ENCODE results near the gene NTSR1. TPM values are rescaled to one million over a fixed set of nuclear protein-coding genes. Genes with fewer than 3 reads are reported as not detected.

NTSR1 gene
- total and polyA plus RNA-seq, 2 of the 8 experiments (the other 6 are each of a cell fraction or from before 2014, with no cell fraction given) = 0.53 to 0.89 TPM

DNA sequence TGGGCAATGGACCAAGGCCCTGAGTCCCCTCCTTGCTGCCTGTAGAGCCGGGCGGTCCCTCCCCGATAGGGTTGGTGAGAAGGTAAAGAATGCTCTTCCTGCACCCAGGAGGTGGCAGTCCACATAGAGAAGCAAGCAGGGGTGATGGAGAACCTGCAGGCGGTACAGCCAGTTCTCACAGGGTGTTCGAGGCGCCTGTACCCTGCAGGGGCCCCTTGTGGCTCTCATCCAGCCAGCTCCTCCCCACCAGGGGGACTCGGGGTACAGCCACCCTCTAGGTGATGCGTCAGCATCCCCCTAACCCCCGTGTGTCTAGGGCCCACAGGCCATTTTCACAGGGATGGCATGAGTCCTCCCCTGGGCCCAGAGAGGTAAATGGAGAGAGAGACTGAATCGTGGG, 103.1 kb downstream of the NTSR1 start:
- Histone ChIP-seq H2BK12ac (ENCODE audit: low read depth, low read length) (no peak overlapping the region), H3K23ac (ENCODE audit: insufficient read length) (no peak overlapping the region), H2BK5ac (ENCODE audit: low read depth, low read length) (no peak overlapping the region), H4K91ac (replicated peaks; ENCODE audit: insufficient read length, low read length) (no peak overlapping the region), H3K36me3 (ENCODE audit: control insufficient read depth in 2 of 4, insufficient read depth in 4 of 4, low read length in 3 of 4) (peaks cover 0 to 20% (median 9%) of the 10 kb centered on the region in 4 experiments; a peak in 4 of 8 replicates), H3K79me2 (ENCODE audit: control insufficient read depth in 1 of 2, insufficient read depth in 2 of 2, low read length in 2 of 2) (no peaks in the 10 kb centered on the region), H3K9me3 (ENCODE audit: insufficient read depth in 2 of 2, low read depth in 1 of 2, low read length in 1 of 2) (no peaks in the 10 kb centered on the region), H3K23me2 (ENCODE audit: low read depth, low read length) (peaks cover 11% of the 10 kb centered on the region), H3K4me1 (replicated peaks in 1 of 4; ENCODE audit: control insufficient read depth in 3 of 4, insufficient read depth in 4 of 4, low read length in 3 of 4) (peaks cover 0 to 13% (median 8%) of the 10 kb centered on the region in 4 experiments; a peak in 5 of 7 replicates), H4K8ac (ENCODE audit: extremely low read depth, insufficient read depth, low read length) (no peak overlapping the region), H3K56ac (replicated peaks; ENCODE audit: insufficient read length, low read depth, low read length) (no peak overlapping the region), H3K79me1 (ENCODE audit: low read depth, low read length) (no peaks in the 10 kb centered on the region), H2BK20ac (ENCODE audit: low read length) (no peak overlapping the region), H4K5ac (ENCODE audit: insufficient read length, low read depth, low read length) (no peak overlapping the region), H3K14ac (ENCODE audit: insufficient read length) (no peak overlapping the region), H2BK120ac (replicated peaks; ENCODE audit: low read depth, low read length) (no peak overlapping the region), H3K18ac (ENCODE audit: extremely low read depth, low read length) (no peak overlapping the region), H2BK15ac (ENCODE audit: low read length) (no peak overlapping the region), H4K20me1 (replicated peaks in 1 of 2; ENCODE audit: control insufficient read depth in 1 of 2, insufficient read depth in 2 of 2, low read length in 2 of 2) (peaks cover 2 to 13% of the 10 kb centered on the region in 2 experiments), H2AK5ac (ENCODE audit: low read depth, low read length) (no peak overlapping the region), H2AFZ (ENCODE audit: low read length) (no peak overlapping the region), H3K4me2 (ENCODE audit: insufficient read depth in 1 of 2, low read depth in 2 of 2, low read length in 2 of 2) (no peak overlapping the region), H3K27ac (ENCODE audit: low read depth, low read length) (no peak overlapping the region), H3K27me3 (replicated peaks in 1 of 4; ENCODE audit: control insufficient read depth in 3 of 4, extremely low read depth in 1 of 4, insufficient read depth in 3 of 4, low read length in 3 of 4) (peaks cover 0 to 4% (median 0%) of the 10 kb centered on the region in 4 experiments; a peak in 2 of 7 replicates), H3K9ac (replicated peaks in 1 of 4; ENCODE audit: extremely low read depth in 1 of 4, low read depth in 3 of 4, low read length in 3 of 4) (no peak overlapping the region), H3K4me3 (ENCODE audit: extremely low read depth in 1 of 4, insufficient read depth in 2 of 4, low read depth in 3 of 4, low read length in 4 of 4) (no peak overlapping the region), H3K4ac (replicated peaks; ENCODE audit: insufficient read length, low read depth, low read length) (no peak overlapping the region)
- CTCF ChIA-PET (ENCODE audit: partially characterized antibody) = interaction anchor here (0.9 to 1.9 kb wide), 2 partner anchors 9 to 20 kb away, joined by 3 to 8 read pairs; no protein-coding TSS in a partner anchor
- DNase-seq (ENCODE audit: low read depth in 1 of 2, low spot score in 2 of 2) (no peak), FAIRE-seq (no peak)
- 89% methylated on average over 10 of the region's 10 CpGs; no CpG with 5 or more reads in 1 of the 2 experiments for whole genome bisulfite sequencing, 2 experiments (ENCODE audit: extremely low coverage in 1 of 2, insufficient coverage in 1 of 2, insufficient read length in 1 of 2, insufficient replicate concordance in 2 of 2, low coverage in 1 of 2, low lambda C conversion rate in 2 of 2, missing lambda C conversion rate in 1 of 2)
- POLR2A ChIA-PET (ENCODE audit: partially characterized antibody) = no interaction called here
- TF ChIP-seq NRF1 (IDR thresholded peaks at IDR 0.05; ENCODE audit: low read depth, low read length) (no peak), SP1 (IDR thresholded peaks at IDR 0.05; ENCODE audit: low read depth, low read length) (no peak), ASH2L (IDR thresholded peaks at IDR 0.05; ENCODE audit: low read length) (no peak), CBX8 (IDR thresholded peaks at IDR 0.05; ENCODE audit: borderline replicate concordance, low read depth, low read length) (no peak), MAX (IDR thresholded peaks at IDR 0.05) (no peak), KDM1A (IDR thresholded peaks at IDR 0.05; ENCODE audit: borderline replicate concordance, low read length) (no peak), GABPA (IDR thresholded peaks at IDR 0.05; ENCODE audit: borderline replicate concordance, insufficient read depth, low read length) (no peak)
- TF ChIP-seq, protein P1, sequence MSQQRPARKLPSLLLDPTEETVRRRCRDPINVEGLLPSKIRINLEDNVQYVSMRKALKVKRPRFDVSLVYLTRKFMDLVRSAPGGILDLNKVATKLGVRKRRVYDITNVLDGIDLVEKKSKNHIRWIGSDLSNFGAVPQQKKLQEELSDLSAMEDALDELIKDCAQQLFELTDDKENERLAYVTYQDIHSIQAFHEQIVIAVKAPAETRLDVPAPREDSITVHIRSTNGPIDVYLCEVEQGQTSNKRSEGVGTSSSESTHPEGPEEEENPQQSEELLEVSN (IDR thresholded peaks at IDR 0.05) = no peak
